ENCODE data around the gene KIF24. TPM values are rescaled to one million over a fixed set of nuclear protein-coding genes. Genes with fewer than 3 reads are reported as not detected.

KIF24 gene
- total RNA-seq = 1 to 10 TPM in 2 of 4 donors, under 1 TPM in 2; 0.68 to 1.4 (median 1.0) TPM

- no peak for TF ChIP-seq CTCF (IDR thresholded peaks at IDR 0.05)
- peak in 2 of 3 donors; percentile 55 to 62 for TF ChIP-seq POLR2AphosphoS5 (IDR thresholded peaks at IDR 0.05)
- peak in 1 of 2 donors; percentile 72 for TF ChIP-seq POLR2A (IDR thresholded peaks at IDR 0.05)
- no peak for TF ChIP-seq EP300 (IDR thresholded peaks at IDR 0.05)
- Histone ChIP-seq H3K4me3 (peak within 1 kb of the TSS; percentile 70), H3K9me3 (no peaks in the 10 kb centered on the region), H3K4me1 (peaks cover 26% of the 10 kb centered on the region), H3K27me3 (no peaks in the 10 kb centered on the region), H3K36me3 (no peaks in the 10 kb centered on the region), H3K27ac (peak within 1 kb of the TSS; percentile 86)
- whole genome bisulfite sequencing = under 1% methylated on average over 41 of the region's 64 CpGs
- peak; percentile 97 to 98 for DNase-seq (ENCODE audit: low spot score in 2 of 2)
Observed at GRCh38 chr9:34328987-34329832, at the start of gene KIF24, which contains the start of gene NUDT2. KIF24 (minus strand) TSS chr9:34329268; CDS start chr9:34311346, 17,922 bp downstream. NUDT2 (plus strand) TSS chr9:34329569; CDS start chr9:34339040, 9,471 bp downstream.

DNA sequence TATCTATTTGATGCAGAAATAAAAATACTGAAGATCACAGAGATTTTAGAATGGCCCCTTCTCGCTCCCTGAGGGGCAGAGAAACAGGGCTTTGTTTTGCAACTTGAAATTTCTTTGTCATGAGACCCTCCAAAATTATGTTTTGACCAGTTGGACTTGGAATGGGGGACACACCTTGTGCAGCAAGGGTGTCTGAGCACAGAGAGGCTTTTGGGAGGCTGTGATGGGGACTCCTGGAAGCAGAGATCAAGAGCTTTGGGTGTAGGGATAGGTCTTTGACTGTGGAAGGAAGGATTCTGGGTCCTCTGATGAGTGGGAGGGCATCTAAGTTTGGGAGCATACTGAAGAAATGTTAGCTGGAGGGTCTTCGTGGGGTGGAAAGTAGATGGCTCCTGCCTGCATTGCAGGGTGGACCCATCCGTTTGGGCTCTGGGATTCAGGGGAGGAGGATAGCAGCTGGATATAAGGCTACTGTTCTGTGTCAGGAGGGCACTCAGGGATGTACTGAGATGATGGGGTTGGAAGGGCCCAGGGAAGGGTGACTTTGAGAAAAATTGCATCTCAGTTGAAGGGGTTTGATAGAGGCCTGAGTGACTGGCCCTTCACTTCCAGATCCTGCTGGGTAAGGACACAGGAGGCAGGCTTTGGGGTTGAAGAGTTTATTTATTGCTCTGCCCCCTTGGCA lies 49.5 kb upstream of the KIF24 start:
- Histone ChIP-seq H3K9me3 (no peaks in the 10 kb centered on the region), H3K27ac (no peak overlapping the region), H3K27me3 (no peaks in the 10 kb centered on the region), H3K36me3 (no peaks in the 10 kb centered on the region), H3K4me3 (no peak overlapping the region), H3K4me1 (peaks cover 51% of the 10 kb centered on the region)
- no peak for DNase-seq (ENCODE audit: low spot score in 2 of 2)
- TF ChIP-seq POLR2A (IDR thresholded peaks at IDR 0.05) = no peak
- no peak for TF ChIP-seq POLR2AphosphoS5 (IDR thresholded peaks at IDR 0.05)
- no peak for TF ChIP-seq CTCF (IDR thresholded peaks at IDR 0.05)
- no peak for TF ChIP-seq EP300 (IDR thresholded peaks at IDR 0.05)
- 93% methylated on average over 3 of the region's 3 CpGs for WGBS

- Histone ChIP-seq H3K4me1 (peaks cover 51% of the 10 kb centered on the region), H3K9me3 (no peaks in the 10 kb centered on the region), H3K27me3 (no peaks in the 10 kb centered on the region), H3K4me3 (peak overlapping the region; percentile 61), H3K36me3 (no peaks in the 10 kb centered on the region), H3K27ac (no peak overlapping the region)
- TF ChIP-seq EP300 (IDR thresholded peaks at IDR 0.05) (no peak), POLR2AphosphoS5 (IDR thresholded peaks at IDR 0.05) (no peak), CTCF (IDR thresholded peaks at IDR 0.05) (no peak), POLR2A (IDR thresholded peaks at IDR 0.05) (no peak)
- WGBS = 13% methylated on average over 8 of the region's 21 CpGs
- peak in 1 of 2 donors; percentile 79 for DNase-seq (ENCODE audit: low spot score in 2 of 2)
Observed at GRCh38 chr9:34377404-34377746, 48.3 kb upstream of the KIF24 start.

DNA sequence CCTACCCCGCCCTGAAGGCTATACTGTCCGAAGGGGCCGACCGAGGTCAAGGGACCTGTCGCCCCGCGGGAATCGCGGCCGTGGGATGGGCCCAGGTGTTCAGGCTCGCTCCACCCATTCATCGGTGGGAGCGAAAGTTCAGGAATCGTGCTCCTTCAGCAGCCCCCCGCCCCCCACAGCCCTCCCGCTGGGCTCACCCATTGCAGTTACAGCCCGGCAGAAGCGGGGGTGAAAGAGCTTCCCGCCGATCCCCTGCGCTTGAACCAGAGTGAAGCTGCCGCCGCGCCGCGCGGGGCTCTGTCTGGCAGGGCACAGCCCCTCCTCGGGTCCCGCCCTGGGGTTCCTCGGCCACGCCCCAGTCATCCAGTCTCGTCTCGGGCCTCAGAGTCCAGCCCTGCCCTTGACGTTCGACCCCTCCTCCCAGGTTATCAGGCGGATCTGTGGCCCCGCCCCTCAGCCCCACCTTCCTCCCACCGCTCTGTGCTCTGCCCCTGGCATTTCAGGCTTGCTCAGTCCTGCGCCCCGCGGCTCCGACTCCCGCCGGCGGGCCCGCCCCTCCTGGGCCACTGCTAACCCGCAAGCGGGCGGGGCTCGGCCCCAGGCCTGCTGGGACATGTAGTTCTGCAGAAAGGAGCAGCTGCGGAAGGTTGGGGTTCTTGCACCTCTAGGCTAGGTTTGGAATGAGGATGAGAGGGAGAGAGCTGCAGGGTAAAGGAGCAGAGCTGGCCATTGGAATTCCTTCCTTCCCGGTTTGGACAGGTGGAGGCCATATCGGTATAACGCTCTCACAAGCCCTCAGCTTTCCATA lies 47.7 kb upstream of the KIF24 start, which contains the start of gene MYORG:
MYORG (minus strand) TSS at position 303 of the 808 bp plus-strand sequence. CDS start 3,955 bp downstream, outside the sequence.
- WGBS = under 1% methylated on average over 33 of the region's 54 CpGs
- peak; percentile 93 to 94 for DNase-seq (ENCODE audit: low spot score in 2 of 2)
- Histone ChIP-seq H3K36me3 (no peaks in the 10 kb centered on the region), H3K27me3 (peaks cover 2% of the 10 kb centered on the region), H3K9me3 (no peaks in the 10 kb centered on the region), H3K27ac (no peak within 1 kb of the TSS), H3K4me3 (peak within 1 kb of the TSS; percentile 61), H3K4me1 (peaks cover 54% of the 10 kb centered on the region)
- peak in 1 of 2 donors; percentile 40 for TF ChIP-seq POLR2A (IDR thresholded peaks at IDR 0.05)
- TF ChIP-seq POLR2AphosphoS5 (IDR thresholded peaks at IDR 0.05) = peak in 1 of 3 donors; percentile 35
- no peak for TF ChIP-seq EP300 (IDR thresholded peaks at IDR 0.05)

GRCh38 chr9:34375901-34376595 lies 47.0 kb upstream of the KIF24 start:
- H3K27me3 ChIP-seq = peaks cover 4% of the 10 kb centered on the region
- TF ChIP-seq EP300 (IDR thresholded peaks at IDR 0.05) (no peak), POLR2AphosphoS5 (IDR thresholded peaks at IDR 0.05) (no peak), POLR2A (IDR thresholded peaks at IDR 0.05) (no peak)
- DNase-seq (ENCODE audit: low spot score in 2 of 2) = no peak
- 50% methylated on average over 7 of the region's 22 CpGs for WGBS
- H3K4me1 ChIP-seq = peaks cover 55% of the 10 kb centered on the region
- H3K4me3 ChIP-seq = peak overlapping the region; percentile 61
- no peaks in the 10 kb centered on the region for H3K36me3 ChIP-seq
- no peaks in the 10 kb centered on the region for H3K9me3 ChIP-seq
- no peak overlapping the region for H3K27ac ChIP-seq
